ENCODE measurements around the gene PPARG.

The PPARG gene

GRCh38 chr3:12301031-12301430, 12.2 kb downstream of the PPARG start:
- no peaks in the 10 kb centered on the region for H3K36me3 ChIP-seq
- no peaks in the 10 kb centered on the region for H3K27me3 ChIP-seq (ENCODE audit: insufficient read depth, low read depth, severe bottlenecking)
- no peak overlapping the region for H3K4me3 ChIP-seq (ENCODE audit: low read depth, low read length)
- DNase-seq = no peak
- no peak for TF ChIP-seq CTCF (IDR thresholded peaks at IDR 0.05; ENCODE audit: low read depth, low read length)
- H3K27ac ChIP-seq = no peak overlapping the region
- no peaks in the 10 kb centered on the region for H3K9me3 ChIP-seq (ENCODE audit: severe bottlenecking)

DNA sequence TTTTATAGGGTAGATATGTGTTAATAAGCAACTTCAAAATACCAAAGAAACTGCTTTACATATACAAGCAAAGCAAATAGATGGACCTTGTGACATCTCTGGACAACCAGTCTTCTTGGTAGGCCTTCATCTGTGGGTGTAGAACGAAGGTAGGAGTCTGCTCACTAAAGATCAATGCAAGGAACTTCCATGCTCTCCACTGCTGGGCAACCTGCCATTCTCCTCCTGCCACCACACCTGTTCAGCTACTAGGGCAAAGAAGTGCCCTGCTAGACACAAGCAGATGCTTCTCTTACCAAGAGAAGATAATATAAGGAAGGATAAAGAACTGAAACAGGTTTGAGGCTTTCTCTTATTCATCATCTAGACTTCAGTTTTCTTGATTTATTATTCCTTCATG, 12.6 kb downstream of the PPARG start:
- Histone ChIP-seq H3K36me3 (no peaks in the 10 kb centered on the region), H3K9me3 (ENCODE audit: severe bottlenecking) (no peaks in the 10 kb centered on the region), H3K27ac (no peak overlapping the region), H3K4me3 (ENCODE audit: low read depth, low read length) (no peak overlapping the region), H3K27me3 (ENCODE audit: insufficient read depth, low read depth, severe bottlenecking) (no peaks in the 10 kb centered on the region)
- DNase-seq = no peak
- no peak for TF ChIP-seq CTCF (IDR thresholded peaks at IDR 0.05; ENCODE audit: low read depth, low read length)

DNA sequence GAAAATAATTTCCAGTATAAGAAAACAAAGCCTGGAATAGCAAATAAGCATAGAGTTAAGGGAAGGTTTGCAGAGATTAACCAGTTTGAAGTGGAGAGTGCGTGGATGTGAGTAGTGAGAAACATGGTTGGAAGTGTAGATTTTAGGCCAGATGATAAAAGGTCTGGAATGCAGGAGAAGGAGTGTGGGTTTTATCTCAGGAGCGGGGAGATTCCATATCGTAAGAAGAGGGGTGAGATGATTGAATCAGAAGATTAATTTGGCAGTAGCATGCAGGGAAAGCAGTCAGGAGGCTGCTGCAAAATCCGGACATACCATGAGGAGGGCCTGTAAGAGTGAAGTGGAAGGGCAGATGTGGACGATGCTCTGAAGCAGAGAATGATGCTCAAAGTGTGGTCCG, 13.7 kb downstream of the PPARG start:
- H3K27me3 ChIP-seq (ENCODE audit: insufficient read depth, low read depth, severe bottlenecking) = no peaks in the 10 kb centered on the region
- H3K4me3 ChIP-seq (ENCODE audit: low read depth, low read length) = no peak overlapping the region
- TF ChIP-seq CTCF (IDR thresholded peaks at IDR 0.05; ENCODE audit: low read depth, low read length) = no peak
- no peak overlapping the region for H3K27ac ChIP-seq
- H3K36me3 ChIP-seq = no peaks in the 10 kb centered on the region
- no peaks in the 10 kb centered on the region for H3K9me3 ChIP-seq (ENCODE audit: severe bottlenecking)
- DNase-seq = no peak

- Histone ChIP-seq H3K4me3 (ENCODE audit: low read depth, low read length) (no peak overlapping the region), H3K27me3 (ENCODE audit: insufficient read depth, low read depth, severe bottlenecking) (no peaks in the 10 kb centered on the region), H3K9me3 (ENCODE audit: severe bottlenecking) (no peaks in the 10 kb centered on the region), H3K36me3 (no peaks in the 10 kb centered on the region), H3K27ac (no peak overlapping the region)
- no peak for TF ChIP-seq CTCF (IDR thresholded peaks at IDR 0.05; ENCODE audit: low read depth, low read length)
- no peak for DNase-seq
Measured at GRCh38 chr3:12303534-12303933, 14.7 kb downstream of the PPARG start.

DNA sequence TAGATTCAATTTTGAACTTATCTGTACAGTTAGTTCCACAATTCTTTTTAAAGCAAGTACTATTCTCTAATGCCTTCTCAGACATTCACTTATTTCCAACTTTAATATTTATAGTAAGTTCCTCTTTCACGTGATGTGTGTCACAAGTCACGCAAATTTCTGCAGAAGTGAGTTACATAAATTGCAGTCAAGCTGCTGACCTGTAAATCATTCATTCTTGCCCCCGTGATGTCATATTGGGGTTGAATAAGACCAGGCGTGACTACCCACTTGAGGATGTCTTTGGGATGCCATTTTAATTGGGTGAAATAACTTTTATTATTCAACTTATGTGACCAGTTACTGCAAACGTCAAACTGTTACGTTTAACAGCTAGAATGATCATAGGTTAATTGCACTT, 15.1 kb downstream of the PPARG start:
- no peak for TF ChIP-seq CTCF (IDR thresholded peaks at IDR 0.05; ENCODE audit: low read depth, low read length)
- no peak overlapping the region for H3K27ac ChIP-seq
- no peaks in the 10 kb centered on the region for H3K27me3 ChIP-seq (ENCODE audit: insufficient read depth, low read depth, severe bottlenecking)
- no peaks in the 10 kb centered on the region for H3K9me3 ChIP-seq (ENCODE audit: severe bottlenecking)
- H3K36me3 ChIP-seq = no peaks in the 10 kb centered on the region
- DNase-seq = no peak
- H3K4me3 ChIP-seq (ENCODE audit: low read depth, low read length) = no peak overlapping the region

DNA sequence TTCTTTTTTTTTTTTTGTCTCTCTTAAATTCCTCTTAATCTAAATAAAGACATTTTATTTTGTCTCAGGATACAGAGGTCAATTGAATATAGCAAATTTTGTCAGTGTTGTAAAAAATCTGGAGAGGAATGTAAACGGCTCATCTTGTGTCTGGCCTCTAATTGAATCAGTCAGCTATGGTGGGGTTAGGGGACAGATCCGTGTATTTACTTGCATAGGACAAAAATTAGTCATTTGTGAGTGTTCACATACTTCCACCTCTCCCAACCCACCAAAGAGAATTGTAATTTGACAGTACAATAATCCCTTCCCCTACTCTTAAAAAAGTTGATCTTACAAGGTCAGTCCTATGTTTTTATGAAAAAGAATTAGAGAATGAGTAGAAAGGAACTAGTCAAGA, 18.3 kb downstream of the PPARG start:
- DNase-seq = no peak
- no peak for TF ChIP-seq CTCF (IDR thresholded peaks at IDR 0.05; ENCODE audit: low read depth, low read length)
- H3K4me3 ChIP-seq (ENCODE audit: low read depth, low read length) = no peak overlapping the region
- H3K36me3 ChIP-seq = no peaks in the 10 kb centered on the region
- H3K27me3 ChIP-seq (ENCODE audit: insufficient read depth, low read depth, severe bottlenecking) = no peaks in the 10 kb centered on the region
- H3K27ac ChIP-seq = no peak overlapping the region
- H3K9me3 ChIP-seq (ENCODE audit: severe bottlenecking) = no peaks in the 10 kb centered on the region

All from WERI-Rb-1 (cell line).